ENCODE results near the gene WDR55. TPM values are rescaled to one million over a fixed set of nuclear protein-coding genes. Genes with fewer than 3 reads are reported as not detected.

The WDR55 gene
- total RNA-seq, 1 donor from 2014 or later = 36.9 TPM

DNA sequence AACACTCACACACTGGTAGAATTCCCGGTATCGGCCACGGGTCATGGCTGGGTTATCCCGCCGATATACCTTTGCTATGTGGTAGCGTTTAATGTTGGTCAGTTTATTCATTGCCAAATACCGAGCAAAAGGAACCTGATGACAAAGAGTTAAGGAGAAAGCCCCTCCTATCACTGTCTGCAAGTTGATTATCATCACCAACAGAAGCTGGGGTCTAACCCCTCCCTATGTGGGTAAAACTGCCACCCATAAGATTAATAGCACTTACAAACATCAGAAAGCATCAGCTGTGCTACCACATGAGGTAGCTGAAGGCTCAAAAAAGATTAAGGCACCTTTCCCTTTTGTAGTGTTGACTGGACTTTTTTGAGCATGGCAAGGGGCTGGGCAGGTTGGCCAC is 14.3 kb downstream of the WDR55 start:
- no peak for DNase-seq
- POLR2A ChIA-PET = interaction anchor here (0.6 kb wide), 1 partner anchor 1102 kb away, joined by 8 read pairs; no protein-coding TSS in a partner anchor
- no peak overlapping the region for H3K4me3 Mint-ChIP-seq
- no peak overlapping the region for H3K27ac Mint-ChIP-seq
- H3K4me1 Mint-ChIP-seq = no peaks in the 10 kb centered on the region
- CTCF ChIA-PET = no interaction called here
- no peaks in the 10 kb centered on the region for H3K9me3 Mint-ChIP-seq
- TF ChIP-seq, protein P1, sequence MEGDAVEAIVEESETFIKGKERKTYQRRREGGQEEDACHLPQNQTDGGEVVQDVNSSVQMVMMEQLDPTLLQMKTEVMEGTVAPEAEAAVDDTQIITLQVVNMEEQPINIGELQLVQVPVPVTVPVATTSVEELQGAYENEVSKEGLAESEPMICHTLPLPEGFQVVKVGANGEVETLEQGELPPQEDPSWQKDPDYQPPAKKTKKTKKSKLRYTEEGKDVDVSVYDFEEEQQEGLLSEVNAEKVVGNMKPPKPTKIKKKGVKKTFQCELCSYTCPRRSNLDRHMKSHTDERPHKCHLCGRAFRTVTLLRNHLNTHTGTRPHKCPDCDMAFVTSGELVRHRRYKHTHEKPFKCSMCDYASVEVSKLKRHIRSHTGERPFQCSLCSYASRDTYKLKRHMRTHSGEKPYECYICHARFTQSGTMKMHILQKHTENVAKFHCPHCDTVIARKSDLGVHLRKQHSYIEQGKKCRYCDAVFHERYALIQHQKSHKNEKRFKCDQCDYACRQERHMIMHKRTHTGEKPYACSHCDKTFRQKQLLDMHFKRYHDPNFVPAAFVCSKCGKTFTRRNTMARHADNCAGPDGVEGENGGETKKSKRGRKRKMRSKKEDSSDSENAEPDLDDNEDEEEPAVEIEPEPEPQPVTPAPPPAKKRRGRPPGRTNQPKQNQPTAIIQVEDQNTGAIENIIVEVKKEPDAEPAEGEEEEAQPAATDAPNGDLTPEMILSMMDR (IDR thresholded peaks at IDR 0.05) = no peak
- H3K27me3 Mint-ChIP-seq = no peaks in the 10 kb centered on the region
- no peak for ATAC-seq (ENCODE audit: low read depth)
- H3K36me3 Mint-ChIP-seq (ENCODE audit: low read depth) = peaks cover 83% of the 10 kb centered on the region
- intact Hi-C loops (cut with micrococcal nuclease) = no loop called here

DNA sequence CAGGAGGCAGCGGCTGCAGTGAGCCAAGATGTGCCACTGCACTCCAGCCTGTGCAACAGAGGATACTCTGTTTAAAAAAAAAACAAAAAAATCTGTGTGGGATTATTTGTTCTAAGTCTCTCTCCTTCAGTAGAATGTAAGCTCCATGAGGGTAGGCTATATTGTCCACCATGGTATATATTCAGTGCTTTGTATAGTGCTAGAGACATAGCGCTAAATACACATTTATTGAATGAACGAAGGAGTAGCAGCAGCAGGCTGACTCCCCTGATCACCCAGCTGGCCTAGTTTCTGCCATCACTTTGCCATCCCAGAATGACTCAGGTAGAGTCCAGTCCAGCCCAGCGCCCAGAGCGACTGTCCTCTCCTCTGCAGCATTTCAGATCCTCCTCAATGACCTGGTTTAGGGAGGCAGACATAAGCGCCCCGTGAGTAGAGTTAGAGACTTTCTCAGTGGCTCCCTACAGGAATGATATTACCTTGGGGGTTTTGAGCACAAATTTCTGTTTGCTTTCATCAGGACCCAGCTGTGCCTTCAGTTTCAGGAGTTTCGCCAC is 25.8 kb downstream of the WDR55 start:
- intact Hi-C loops (cut with micrococcal nuclease) = no loop called here
- H3K4me1 Mint-ChIP-seq = peaks cover 31% of the 10 kb centered on the region
- CTCF ChIA-PET = interaction anchor here (1.2 kb wide), 1 partner anchor 43 kb away, joined by 3 read pairs; the partner anchor contains the start of genes IK and NDUFA2

DNA sequence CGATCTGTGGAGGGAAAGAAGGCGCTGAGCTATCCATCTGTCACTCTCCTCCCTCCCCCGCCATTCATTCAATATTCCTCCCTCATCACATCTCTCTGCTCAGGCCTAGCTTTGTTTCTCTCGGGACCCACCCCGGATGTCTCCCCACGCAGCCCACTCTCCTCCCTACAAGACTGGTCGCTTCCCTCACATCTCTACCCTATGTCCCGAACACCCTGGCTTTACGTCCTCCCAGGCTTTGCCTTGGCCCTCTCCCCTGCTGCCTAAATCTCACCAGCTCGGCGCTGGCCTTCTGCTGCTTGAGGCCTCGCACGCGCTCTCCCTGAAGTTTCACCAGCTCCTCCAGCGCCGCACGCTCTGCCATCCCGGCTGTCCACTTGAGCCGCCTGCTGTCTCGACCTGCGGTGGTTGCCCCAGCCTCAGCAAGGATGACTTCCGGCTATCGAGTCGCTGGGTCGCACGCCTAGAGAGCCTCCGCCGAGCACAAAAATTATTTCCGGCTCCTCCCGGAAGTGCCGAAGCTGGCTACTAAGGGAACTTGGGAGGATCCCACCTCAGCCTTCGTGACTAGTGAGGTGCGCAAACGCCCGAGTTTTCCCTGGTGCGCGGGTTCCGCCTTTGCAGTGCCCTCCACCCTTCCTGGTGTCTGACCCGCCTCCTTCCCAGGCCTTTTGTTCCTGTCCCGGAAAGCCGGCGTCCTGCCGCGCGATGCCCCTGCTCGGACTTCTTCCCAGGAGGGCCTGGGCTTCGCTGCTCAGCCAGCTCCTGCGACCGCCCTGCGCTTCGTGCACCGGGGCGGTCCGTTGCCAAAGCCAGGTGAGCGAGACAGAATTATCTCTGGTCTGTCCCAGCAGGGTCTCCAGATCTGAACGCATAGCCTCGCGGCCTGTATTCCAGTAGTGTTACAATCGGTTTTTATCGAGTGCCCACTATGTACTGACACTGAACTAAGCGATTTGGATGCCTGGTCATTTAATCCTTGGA is 26.5 kb downstream of the WDR55 start, which contains the start of the genes HARS1 and HARS2:
Gene HARS1, minus strand, starts transcription at position 430 of the 984 bp plus-strand sequence. Its CDS starts 66 bp downstream, at position 364.
Gene HARS2, plus strand, starts transcription at position 515 of the 984 bp plus-strand sequence. Its CDS starts 194 bp downstream, at position 709.
- TF ChIP-seq, protein P1 (IDR thresholded peaks at IDR 0.05) = no peak
- Mint-ChIP-seq H3K36me3 (ENCODE audit: low read depth) (peaks cover 57% of the 10 kb centered on the region), H3K9me3 (no peaks in the 10 kb centered on the region), H3K27ac (peak within 1 kb of the TSS; percentile 97), H3K27me3 (no peaks in the 10 kb centered on the region), H3K4me1 (peaks cover 31% of the 10 kb centered on the region), H3K4me3 (peak within 1 kb of the TSS; percentile 100)
- CTCF ChIA-PET = interaction anchor here (1.0 to 1.2 kb wide), 2 partner anchors 9 to 43 kb away, joined by 3 to 5 read pairs; partner anchors contain the start of genes IK, NDUFA2 and ZMAT2
- POLR2A ChIA-PET = interaction anchor here (0.6 to 3.0 kb wide), 15 partner anchors 9 to 290 kb away, joined by 3 to 32 read pairs (median 6); partner anchors contain the start of genes ANKHD1, EIF4EBP3, IK and NDUFA2
- peak; percentile 95 for ATAC-seq (ENCODE audit: low read depth)
- intact Hi-C loops (cut with micrococcal nuclease) = loop anchor here (1.0 kb wide), 7 partner anchors 9 to 290 kb away; partner anchors contain the start of genes ANKHD1, APBB3, IK and NDUFA2
- peak; percentile 70 for DNase-seq

More for the DNA sequence above, 25.8 kb downstream of the WDR55 start:
- ATAC-seq (ENCODE audit: low read depth) (no peak), DNase-seq (no peak)
- POLR2A ChIA-PET = interaction anchor here (0.6 to 3.0 kb wide), 14 partner anchors 9 to 289 kb away, joined by 3 to 32 read pairs (median 6); partner anchors contain the start of genes ANKHD1, EIF4EBP3, IK and NDUFA2
- Mint-ChIP-seq H3K27me3 (no peaks in the 10 kb centered on the region), H3K9me3 (no peaks in the 10 kb centered on the region), H3K4me3 (peak overlapping the region; percentile 100), H3K27ac (peak overlapping the region; percentile 97), H3K36me3 (ENCODE audit: low read depth) (peaks cover 52% of the 10 kb centered on the region)
- TF ChIP-seq, protein P1 (IDR thresholded peaks at IDR 0.05) = no peak

DNA sequence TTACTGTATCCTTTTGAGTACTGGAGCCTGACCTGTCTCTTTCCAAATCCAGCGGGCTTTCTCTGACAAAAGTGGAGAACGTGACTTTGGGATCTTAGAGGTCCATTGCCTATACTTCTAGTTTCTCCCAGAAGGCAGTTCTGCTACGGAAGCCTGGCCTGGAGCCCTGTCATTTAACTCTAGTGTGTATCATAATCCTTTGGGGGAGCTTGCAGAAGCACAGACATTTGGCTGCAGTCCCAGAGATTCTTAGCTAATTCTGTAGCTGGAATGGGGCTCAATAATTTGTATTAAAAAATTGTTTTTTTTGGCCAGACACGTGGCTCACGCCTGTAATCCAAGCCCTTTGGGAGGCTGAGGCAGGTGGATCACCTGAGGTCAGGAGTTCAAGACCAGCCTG is 29.6 kb downstream of the WDR55 start:
- intact Hi-C loops (cut with micrococcal nuclease) = no loop called here
- Mint-ChIP-seq H3K4me1 (peaks cover 31% of the 10 kb centered on the region), H3K27me3 (no peaks in the 10 kb centered on the region), H3K27ac (no peak overlapping the region), H3K4me3 (no peak overlapping the region), H3K9me3 (no peaks in the 10 kb centered on the region), H3K36me3 (ENCODE audit: low read depth) (peaks cover 66% of the 10 kb centered on the region)
- ATAC-seq (ENCODE audit: low read depth) = no peak
- TF ChIP-seq, protein P1 (IDR thresholded peaks at IDR 0.05) = no peak
- CTCF ChIA-PET = no interaction called here
- POLR2A ChIA-PET = interaction anchor here (0.6 kb wide), 1 partner anchor 13 kb away, joined by 3 read pairs; no protein-coding TSS in a partner anchor
- no peak for DNase-seq
